ENCODE data around the gene EEFSEC. TPM values are rescaled to one million over a fixed set of nuclear protein-coding genes. Genes with fewer than 3 reads are reported as not detected.

EEFSEC gene
- total and polyA plus RNA-seq, 2 of the 8 experiments (the other 6 are each of a cell fraction or from before 2014, with no cell fraction given): 13.1 to 19.8 TPM

DNA sequence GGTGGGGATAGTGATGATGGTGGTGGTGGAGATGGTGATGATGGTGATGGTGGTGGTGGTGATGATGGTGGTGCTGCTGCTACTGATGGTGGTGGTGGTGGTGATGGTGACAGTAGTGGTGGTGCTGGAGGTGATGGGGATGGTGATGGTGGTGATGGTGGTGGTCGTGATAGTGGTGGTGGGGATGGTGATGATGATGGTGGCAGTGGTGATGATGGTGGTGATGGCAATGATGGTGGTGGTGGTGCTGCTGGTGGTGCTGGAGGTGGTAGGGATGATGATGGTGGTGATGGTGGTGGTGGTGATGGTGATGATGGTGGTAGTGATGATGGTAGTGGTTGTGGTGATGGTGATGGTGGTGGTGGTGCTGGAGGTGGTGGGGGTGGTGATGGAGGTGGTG is 292.1 kb downstream of the EEFSEC start (continued):
- TF ChIP-seq, protein P1, sequence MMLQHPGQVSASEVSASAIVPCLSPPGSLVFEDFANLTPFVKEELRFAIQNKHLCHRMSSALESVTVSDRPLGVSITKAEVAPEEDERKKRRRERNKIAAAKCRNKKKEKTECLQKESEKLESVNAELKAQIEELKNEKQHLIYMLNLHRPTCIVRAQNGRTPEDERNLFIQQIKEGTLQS (IDR thresholded peaks at IDR 0.05; ENCODE audit: insufficient read depth, low read depth, low read length): no peak
- TF ChIP-seq SP4 (IDR thresholded peaks at IDR 0.05; ENCODE audit: low read length): no peak
- no peak for TF ChIP-seq CHD1 (IDR thresholded peaks at IDR 0.05; ENCODE audit: low read depth, low read length)
